Peyer's patch (tissue), 4 donors: Measurements from ENCODE around the gene ARF5. TPM values are rescaled to one million over a fixed set of nuclear protein-coding genes. Genes with fewer than 3 reads are reported as not detected.
"Not testable (repeated sequence)": the region's sequence is repeated elsewhere in the genome, so short reads cannot be mapped to it uniquely, and the experiment has no call there.

Source experiments
- DNase-seq, 3 donors: peaks; one replicate each; pipeline ENCODE4 v3.0.0-alpha.2; 2017 to 2019
- H3K27ac ChIP-seq, 4 donors: fragments of 200-600 bp; sonication (generic); one replicate each; pipeline ENCODE4 v1.5.1; 2016 to 2019
- H3K27me3 ChIP-seq, 2 donors: fragments of 200-600 bp; sonication (generic); one replicate each; pipeline ENCODE4 v1.5.1; 2019
- H3K36me3 ChIP-seq, 3 donors: fragments of 200-600 bp; sonication (generic); one replicate each; pipeline ENCODE4 v1.5.1; 2016 to 2019
- H3K4me1 ChIP-seq, 4 donors: fragments of 200-600 bp; sonication (generic); one replicate each; pipeline ENCODE4 v1.5.1; 2016 to 2019
- H3K4me3 ChIP-seq, 4 donors: fragments of 200-600 bp; sonication (generic); 1 replicate in 3 of 4; 2 replicates in 1 of 4; pipeline ENCODE4 v1.5.1; 2016 to 2019; ENCODE audit warnings: mild to moderate bottlenecking in 1 of 4
- H3K9me3 ChIP-seq, 4 donors: fragments of 200-600 bp; sonication (generic); one replicate each; pipeline ENCODE4 v1.5.1; 2016 to 2019; ENCODE audit warnings: mild to moderate bottlenecking in 1 of 4
- POLR2A ChIP-seq, 2 donors: fragments of 450-650 bp; IDR thresholded peaks; one replicate each; pipeline ENCODE4 v1.5.1; 2017; ENCODE audit warnings: antibody characterized with exemption in 2 of 2, mild to moderate bottlenecking in 2 of 2, moderate library complexity in 2 of 2
- total RNA-seq, 4 donors: library from RNA; depleted of rRNA; stranded (reverse); fragments of >200 nt; gene quantifications; one replicate each; pipeline ENCODE4 v1.1.0, GENCODE V29; 2016
- TF ChIP-seq, protein P1 (sequence below), 6 experiments: fragments of 450-650 bp in 4 of 6; fragments of 200-600 bp in 2 of 6; sonication (generic) in 1 of 6; IDR thresholded peaks; one replicate each; pipeline ENCODE4 v1.5.1; 2017 to 2019; ENCODE audit warnings: antibody characterized with exemption in 6 of 6, mild to moderate bottlenecking in 3 of 6, moderate library complexity in 1 of 6

The ARF5 gene
- total RNA-seq, 4 donors from 2014 or later: 52.8 to 149 (median 122) TPM

DNA sequence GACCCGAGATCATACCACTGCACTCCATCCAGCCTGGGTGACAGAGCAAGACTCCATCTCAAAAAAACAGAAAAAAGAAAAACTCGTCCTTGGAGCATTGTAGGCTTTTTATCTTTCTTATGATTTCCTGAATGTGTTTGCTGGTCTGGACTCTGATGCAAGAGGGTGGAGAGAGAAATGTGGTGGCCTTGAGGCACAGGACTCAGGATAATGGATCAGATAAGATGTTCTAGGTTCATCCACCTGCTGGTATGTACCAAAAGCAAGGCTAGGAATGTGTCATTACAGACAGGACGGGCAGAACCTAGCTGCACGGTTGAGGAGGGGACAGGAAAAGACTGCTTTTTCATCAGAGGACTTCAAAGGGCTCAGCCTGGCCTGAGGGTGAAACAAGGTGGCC lies 36.3 kb upstream of the ARF5 start:
- Histone ChIP-seq H3K4me3 (no peak overlapping the region), H3K27me3 (no peaks in the 10 kb centered on the region), H3K27ac (no peak overlapping the region), H3K9me3 (no peaks in the 10 kb centered on the region), H3K36me3 (no peaks in the 10 kb centered on the region), H3K4me1 (no peaks in the 10 kb centered on the region)
- DNase-seq: no peak
- TF ChIP-seq, protein P1, sequence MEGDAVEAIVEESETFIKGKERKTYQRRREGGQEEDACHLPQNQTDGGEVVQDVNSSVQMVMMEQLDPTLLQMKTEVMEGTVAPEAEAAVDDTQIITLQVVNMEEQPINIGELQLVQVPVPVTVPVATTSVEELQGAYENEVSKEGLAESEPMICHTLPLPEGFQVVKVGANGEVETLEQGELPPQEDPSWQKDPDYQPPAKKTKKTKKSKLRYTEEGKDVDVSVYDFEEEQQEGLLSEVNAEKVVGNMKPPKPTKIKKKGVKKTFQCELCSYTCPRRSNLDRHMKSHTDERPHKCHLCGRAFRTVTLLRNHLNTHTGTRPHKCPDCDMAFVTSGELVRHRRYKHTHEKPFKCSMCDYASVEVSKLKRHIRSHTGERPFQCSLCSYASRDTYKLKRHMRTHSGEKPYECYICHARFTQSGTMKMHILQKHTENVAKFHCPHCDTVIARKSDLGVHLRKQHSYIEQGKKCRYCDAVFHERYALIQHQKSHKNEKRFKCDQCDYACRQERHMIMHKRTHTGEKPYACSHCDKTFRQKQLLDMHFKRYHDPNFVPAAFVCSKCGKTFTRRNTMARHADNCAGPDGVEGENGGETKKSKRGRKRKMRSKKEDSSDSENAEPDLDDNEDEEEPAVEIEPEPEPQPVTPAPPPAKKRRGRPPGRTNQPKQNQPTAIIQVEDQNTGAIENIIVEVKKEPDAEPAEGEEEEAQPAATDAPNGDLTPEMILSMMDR (IDR thresholded peaks at IDR 0.05): no peak

DNA sequence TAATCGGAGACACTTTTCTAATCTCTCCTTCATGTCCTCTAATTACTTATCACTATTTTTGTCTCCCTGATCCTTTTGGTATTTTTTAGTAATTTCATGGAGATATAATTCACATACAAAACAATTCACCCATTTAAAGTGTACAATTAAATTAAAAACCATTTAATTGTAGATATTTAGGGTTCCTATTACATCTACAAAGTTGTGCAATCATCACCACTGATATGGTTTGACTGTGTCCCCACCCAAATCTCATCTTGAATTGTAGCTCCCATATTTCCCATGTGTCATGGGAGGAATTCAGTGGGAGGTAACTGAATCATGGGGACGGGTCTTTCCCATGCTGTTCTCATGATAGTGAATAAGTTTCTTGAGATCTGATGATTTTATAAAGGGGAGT lies 31.8 kb upstream of the ARF5 start:
- Histone ChIP-seq H3K27ac (no peak overlapping the region), H3K27me3 (no peaks in the 10 kb centered on the region), H3K9me3 (no peaks in the 10 kb centered on the region), H3K36me3 (no peaks in the 10 kb centered on the region), H3K4me1 (no peaks in the 10 kb centered on the region), H3K4me3 (no peak overlapping the region)
- no peak for DNase-seq
- TF ChIP-seq POLR2A (IDR thresholded peaks at IDR 0.05): no peak
- TF ChIP-seq, protein P1 (IDR thresholded peaks at IDR 0.05): no peak

DNA sequence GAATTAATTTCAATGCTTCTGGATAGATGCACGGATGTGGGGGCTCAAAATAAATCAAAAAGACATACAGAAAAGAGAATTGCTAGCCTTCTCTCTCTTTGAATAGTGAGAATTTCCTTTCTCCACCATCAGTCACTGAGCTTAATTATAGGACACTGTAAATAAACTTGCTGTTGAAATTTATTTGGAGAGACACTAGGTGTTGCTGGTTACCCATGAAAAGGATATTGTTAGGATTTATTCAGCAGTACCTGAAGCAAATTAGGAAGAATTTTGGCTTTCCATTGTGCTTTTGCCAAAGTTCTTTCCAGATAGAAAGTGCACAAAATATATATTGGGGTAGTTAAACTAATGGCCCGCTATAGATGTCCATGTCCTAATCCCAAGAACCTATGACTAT lies 30.4 kb upstream of the ARF5 start:
- H3K9me3 ChIP-seq: no peaks in the 10 kb centered on the region
- DNase-seq: no peak
- no peak overlapping the region for H3K27ac ChIP-seq
- no peaks in the 10 kb centered on the region for H3K27me3 ChIP-seq
- no peak overlapping the region for H3K4me3 ChIP-seq
- no peaks in the 10 kb centered on the region for H3K4me1 ChIP-seq
- H3K36me3 ChIP-seq: no peaks in the 10 kb centered on the region
- TF ChIP-seq, protein P1 (IDR thresholded peaks at IDR 0.05): no peak
- TF ChIP-seq POLR2A (IDR thresholded peaks at IDR 0.05): no peak

DNA sequence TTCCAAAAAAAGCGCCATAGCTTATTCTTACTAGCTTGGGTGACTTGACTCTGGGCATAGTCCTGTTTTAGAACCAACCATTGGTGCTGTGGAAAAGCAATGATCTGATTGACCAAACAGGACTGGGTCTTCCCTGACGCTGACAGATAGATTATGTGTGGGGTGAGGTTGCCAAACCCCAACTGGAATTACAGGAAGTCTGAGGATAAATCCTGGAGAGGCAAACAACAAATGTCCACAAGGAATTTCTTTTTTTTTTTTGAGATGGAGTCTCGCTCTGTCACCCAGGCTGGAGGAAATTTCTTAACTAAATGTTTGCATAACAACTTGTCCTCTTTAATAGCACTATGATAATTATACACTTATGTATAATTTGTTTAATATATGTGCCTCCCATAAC lies 22.0 kb upstream of the ARF5 start:
- DNase-seq: no peak
- Histone ChIP-seq H3K27me3 (no peaks in the 10 kb centered on the region), H3K27ac (no peak overlapping the region), H3K4me3 (no peak overlapping the region), H3K9me3 (no peaks in the 10 kb centered on the region), H3K36me3 (no peaks in the 10 kb centered on the region), H3K4me1 (no peaks in the 10 kb centered on the region)
- TF ChIP-seq POLR2A (IDR thresholded peaks at IDR 0.05): no peak
- TF ChIP-seq, protein P1 (IDR thresholded peaks at IDR 0.05): no peak

DNA sequence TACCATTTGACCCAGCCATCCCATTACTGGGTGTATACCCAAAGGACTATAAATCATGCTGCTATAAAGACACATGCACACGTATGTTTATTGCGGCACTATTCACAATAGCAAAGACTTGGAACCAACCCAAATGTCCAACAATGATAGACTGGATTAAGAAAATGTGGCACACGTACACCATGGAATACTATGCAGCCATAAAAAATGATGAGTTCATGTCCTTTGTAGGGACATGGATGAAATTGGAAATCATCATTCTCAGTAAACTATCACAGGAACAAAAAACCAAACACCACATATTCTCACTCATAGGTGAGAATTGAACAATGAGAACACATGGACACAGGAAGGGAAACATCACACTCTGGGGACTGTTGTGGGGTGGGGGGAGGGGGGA lies 20.2 kb upstream of the ARF5 start:
- not testable (repeated sequence) for DNase-seq, H3K9me3 ChIP-seq, H3K27me3 ChIP-seq, H3K4me3 ChIP-seq, H3K27ac ChIP-seq, H3K4me1 ChIP-seq, H3K36me3 ChIP-seq

DNA sequence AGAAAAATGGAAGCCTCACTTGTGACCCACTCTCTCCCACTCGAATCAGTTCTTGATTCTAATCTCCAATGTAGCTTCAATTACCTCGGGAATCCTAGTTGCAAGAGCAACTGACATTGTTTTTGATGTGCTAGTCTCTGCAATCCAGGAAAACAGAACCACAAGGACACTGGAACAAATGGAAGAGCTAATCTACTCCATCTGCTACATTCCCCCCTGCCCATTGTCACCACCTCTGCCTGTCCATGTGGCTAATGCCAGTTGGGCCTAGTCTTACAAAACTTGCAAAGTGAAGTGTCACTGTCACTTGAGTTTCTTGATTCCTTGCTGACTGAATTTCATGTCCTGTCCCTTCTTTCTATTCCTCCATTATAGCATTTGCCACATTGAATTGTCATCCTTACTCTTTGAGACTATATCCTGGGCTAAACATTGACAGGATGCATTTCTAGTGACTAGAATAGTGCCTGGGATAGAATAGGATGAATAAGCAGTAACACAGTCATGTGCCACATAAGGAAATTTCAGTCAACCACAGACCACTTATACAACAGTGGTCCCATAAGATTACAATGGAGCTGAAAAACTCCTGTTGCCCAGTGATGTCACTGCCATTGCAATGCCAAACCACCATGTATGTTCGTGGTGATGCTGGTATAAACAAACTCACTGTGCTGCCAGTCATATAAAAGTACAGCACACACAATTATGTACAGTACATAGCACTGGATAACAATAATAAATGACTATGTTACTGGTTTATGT lies 16.3 kb upstream of the ARF5 start:
- no peaks in the 10 kb centered on the region for H3K27me3 ChIP-seq
- no peak overlapping the region for H3K27ac ChIP-seq
- H3K9me3 ChIP-seq: no peaks in the 10 kb centered on the region
- no peaks in the 10 kb centered on the region for H3K4me1 ChIP-seq
- no peak overlapping the region for H3K4me3 ChIP-seq
- TF ChIP-seq POLR2A (IDR thresholded peaks at IDR 0.05): no peak
- TF ChIP-seq, protein P1 (IDR thresholded peaks at IDR 0.05): no peak
- H3K36me3 ChIP-seq: peaks cover 0 to 7% (median 0%) of the 10 kb centered on the region in 3 donors
- DNase-seq: no peak
